K562 (cell line): Measurements from ENCODE around the gene GALNT18. TPM values are rescaled to one million over a fixed set of nuclear protein-coding genes. Genes with fewer than 3 reads are reported as not detected.

Experiments
- ATAC-seq: fragments of 200-7000 bp; cut with Tn5 transposase; 3 replicates; pipeline ENCODE4 v1.9.1; 2020; ENCODE audit warnings: moderate library complexity
- BruUV-seq: library from RNA; stranded (reverse); fragments of 400-500 nt; replicated peaks from 2 replicates; lab custom pipeline; 2021; lab: Mats Ljungman, UMichigan
- CTCF ChIA-PET: fragments of 300-600 bp; formaldehyde crosslinking; extraction: SDS; loops from one replicate; lab custom pipeline; 2021; ENCODE audit warnings: low intra/inter-chr PET ratio; lab: Yijun Ruan, JAX
- POLR2A ChIA-PET: fragments of 300-600, 350-650 bp; sonication (Branson Sonifier 250); formaldehyde crosslinking; extraction: SDS; loops from one replicate; lab custom pipeline; 2021; ENCODE audit warnings: antibody characterized with exemption, inconsistent platforms; lab: Yijun Ruan, JAX
- DNase-seq, 4 experiments: peaks; one replicate each; pipeline versions ENCODE4 v3.0.0 to v3.0.0-alpha.2; 2011 to 2018; ENCODE audit warnings: low spot score in 3 of 4, mixed read lengths in 3 of 4; ENCODE audit errors: extremely low read depth in 1 of 4
- FAIRE-seq: peaks from 2 replicates; lab custom pipeline; 2011; peaks lifted over from hg19 to GRCh38; lab: Jason Lieb, UNC
- H2AFZ ChIP-seq: 2 replicates; pipeline ENCODE4 v1.6.0; 2011; ENCODE audit warnings: low read depth, low read length, control low read depth, inconsistent platforms
- H3K27ac ChIP-seq: fragments of 200-600 bp; 3 replicates; pipeline ENCODE4 v1.8.0; 2011; ENCODE audit warnings: low read depth, mild to moderate bottlenecking, control low read depth, inconsistent platforms, low read length, moderate library complexity, mixed read lengths; ENCODE audit errors: extremely low read depth
- H3K27me3 ChIP-seq, 2 experiments: fragments of 300-600 bp in 1 of 2; 2 replicates in 1 of 2; 3 replicates in 1 of 2; pipeline versions ENCODE4 v1.6.0 to v1.8.0; 2011; ENCODE audit warnings: inconsistent platforms in 2 of 2, low read length in 2 of 2, mild to moderate bottlenecking in 1 of 2, mixed read lengths in 1 of 2, moderate library complexity in 1 of 2; ENCODE audit not compliant: control insufficient read depth in 2 of 2, insufficient read depth in 2 of 2
- H3K36me3 ChIP-seq: fragments of 300-600 bp; 3 replicates; pipeline ENCODE4 v1.8.0; 2011; ENCODE audit warnings: mild to moderate bottlenecking, low read length, inconsistent platforms; ENCODE audit not compliant: control insufficient read depth, insufficient read depth
- H3K4me1 ChIP-seq, 2 experiments: fragments of 200-600 bp in 1 of 2; replicated peaks in 1 of 2; 2 replicates in 1 of 2; 3 replicates in 1 of 2; pipeline versions ENCODE4 v1.5.1 to v1.8.0; 2011; ENCODE audit warnings: inconsistent platforms in 2 of 2, low read length in 2 of 2, mild to moderate bottlenecking in 1 of 2, mixed read lengths in 1 of 2, moderate library complexity in 1 of 2; ENCODE audit not compliant: control insufficient read depth in 2 of 2, insufficient read depth in 2 of 2
- H3K4me2 ChIP-seq: 2 replicates; pipeline ENCODE4 v1.6.1; 2011; ENCODE audit warnings: low read length, control low read depth, inconsistent platforms, mixed read lengths; ENCODE audit not compliant: insufficient read depth
- H3K4me3 ChIP-seq: fragments of 200-600 bp; sonication (generic), shearing (Covaris generic); 2 replicates; pipeline ENCODE4 v1.5.1; 2016; ENCODE audit warnings: control low read depth, inconsistent platforms
- H3K79me2 ChIP-seq: fragments of 200-600 bp; 3 replicates; pipeline ENCODE4 v1.8.0; 2011; ENCODE audit warnings: low read length, inconsistent platforms; ENCODE audit not compliant: control insufficient read depth, insufficient read depth
- H3K9ac ChIP-seq, 2 experiments: 2 replicates each; pipeline versions ENCODE4 v1.6.0 to v1.6.1; 2011; ENCODE audit warnings: low read depth in 2 of 2, low read length in 2 of 2, control low read depth in 1 of 2, inconsistent platforms in 1 of 2, mild to moderate bottlenecking in 1 of 2, mixed read lengths in 1 of 2; ENCODE audit not compliant: insufficient read depth in 1 of 2
- H3K9me1 ChIP-seq: one replicate; pipeline ENCODE4 v1.6.0; 2011; ENCODE audit warnings: inconsistent platforms, mild to moderate bottlenecking, low read length, moderate library complexity; ENCODE audit not compliant: control insufficient read depth, insufficient read depth
- H3K9me3 ChIP-seq: replicated peaks from 2 replicates; pipeline ENCODE4 v1.5.1; 2011; ENCODE audit warnings: low read depth, low read length, inconsistent platforms; ENCODE audit not compliant: control insufficient read depth, insufficient read depth
- H4K20me1 ChIP-seq: replicated peaks from 2 replicates; pipeline ENCODE4 v1.6.1; 2011; ENCODE audit warnings: low read length, inconsistent platforms, mixed read lengths; ENCODE audit not compliant: control insufficient read depth, insufficient read depth
- BCLAF1 ChIP-seq, 2 experiments: fragments of 450-650 bp in 1 of 2; IDR thresholded peaks; 2 replicates each; pipeline ENCODE4 v1.6.1; 2011 to 2017; ENCODE audit warnings: low read depth in 2 of 2, antibody characterized with exemption in 1 of 2, borderline replicate concordance in 1 of 2, low read length in 1 of 2, mild to moderate bottlenecking in 1 of 2, mixed read lengths in 1 of 2; ENCODE audit not compliant: control insufficient read depth in 1 of 2
- E2F1 ChIP-seq: sonication (generic); formaldehyde crosslinking; IDR thresholded peaks from 2 replicates; pipeline ENCODE4 v1.8.1; 2023; ENCODE audit warnings: mild to moderate bottlenecking, missing genetic modification reagents, moderate library complexity
- E2F8 ChIP-seq: fragments of 450-650 bp; IDR thresholded peaks from 2 replicates; pipeline ENCODE4 v1.7.1; 2018; ENCODE audit warnings: mild to moderate bottlenecking, low read depth; ENCODE audit not compliant: partially characterized antibody
- MITF ChIP-seq: IDR thresholded peaks from 2 replicates; pipeline ENCODE4 v1.6.1; 2014; ENCODE audit warnings: antibody characterized with exemption
- NR1H2 ChIP-seq: sonication (generic); formaldehyde crosslinking; IDR thresholded peaks from 2 replicates; pipeline ENCODE4 v1.4.0; 2020; ENCODE audit warnings: mild to moderate bottlenecking, missing genetic modification reagents
- PCBP2 ChIP-seq: fragments of 200-400 bp; formaldehyde crosslinking; IDR thresholded peaks from 2 replicates; pipeline ENCODE4 v1.6.1; 2018; ENCODE audit warnings: low read length, low read depth, mild to moderate bottlenecking, moderate library complexity; ENCODE audit not compliant: poor library complexity, severe bottlenecking
- TCF3 ChIP-seq: sonication (generic); formaldehyde crosslinking; IDR thresholded peaks from 2 replicates; pipeline ENCODE4 v1.4.0; 2020; ENCODE audit warnings: mild to moderate bottlenecking, missing genetic modification reagents
- XRCC3 ChIP-seq: fragments of 450-650 bp; IDR thresholded peaks from 2 replicates; pipeline ENCODE4 v1.6.1; 2017; ENCODE audit warnings: mild to moderate bottlenecking, moderate library complexity
- ZBTB7A ChIP-seq: IDR thresholded peaks from 2 replicates; pipeline ENCODE4 v1.6.1; 2011; ENCODE audit warnings: low read depth, mild to moderate bottlenecking, low read length, moderate library complexity, borderline replicate concordance; ENCODE audit not compliant: control insufficient read depth
- ZFP30 ChIP-seq: fragments of 250-450 bp; sonication (Bioruptor Pico); IDR thresholded peaks from 2 replicates; pipeline ENCODE4 v1.8.0; 2022; ENCODE audit warnings: moderate library complexity, mild to moderate bottlenecking, inconsistent platforms, borderline replicate concordance
- ZNF121 ChIP-seq: sonication (generic); formaldehyde crosslinking; conservative IDR thresholded peaks from 2 replicates; pipeline ENCODE4 v1.8.0; 2022; ENCODE audit warnings: missing genetic modification reagents
- WGBS: fragments of 100-300 bp; shearing (Covaris generic); methylation state at CpG from one replicate; pipeline ENCODE4 v1.1.6; 2016; ENCODE audit warnings: low coverage, mixed read lengths; ENCODE audit not compliant: insufficient coverage; ENCODE audit errors: missing lambda C conversion rate; 5-methylcytosine and 5-hydroxymethylcytosine counted together
- in situ Hi-C: fragments of 300-500 bp; cut with MboI; formaldehyde crosslinking; loops from 4 replicates; pipeline ENCODE4 v1.15.0; 2018; ENCODE audit warnings: inconsistent platforms, mixed read lengths
- intact Hi-C: fragments of 100-400 bp; cut with micrococcal nuclease; formaldehyde crosslinking; loops from 2 replicates; pipeline ENCODE4 v1.14.2; 2022
- polyA plus RNA-seq, 8 experiments: library from polyadenylated mRNA; depleted of rRNA in 4 of 8; stranded (reverse) in 5 of 8; unstranded in 3 of 8; fragments of >200 nt; fragmentation: Nextera tagmentation in 2 of 8; fragmentation: Illumina TruSeq in 1 of 8; extraction: Ambion mirVana in 2 of 8; extraction: Trizol in 1 of 8; gene quantifications; 2 replicates each; pipeline versions ENCODE4 v1.2.1 to v1.2.3, GENCODE V29; 2011 to 2014; ENCODE audit warnings: inconsistent platforms in 1 of 8, missing spikeins in 1 of 8
- total RNA-seq, 7 experiments: library from RNA; depleted of rRNA in 6 of 7; stranded (reverse); fragments of >200 nt in 6 of 7; fragmentation: Illumina TruSeq in 2 of 7; extraction: Trizol in 2 of 7; gene quantifications; 2 replicates each; pipeline versions ENCODE4 v1.2.1 to v1.2.3, GENCODE V29; 2011 to 2021; ENCODE audit warnings: low replicate concordance in 1 of 7

The GALNT18 gene
- total and polyA plus RNA-seq, 9 of the 15 experiments (the other 6 are each of a cell fraction or from before 2014, with no cell fraction given) = not detected

- Histone ChIP-seq H3K4me3 (no peak overlapping the region), H4K20me1 (0 out of 2 replicates have a peak, but pooled peaks cover 7% of the 10 kb centered on the region), H2AFZ (no peak overlapping the region), H3K9me1 (no peaks in the 10 kb centered on the region), H3K36me3 (no peaks in the 10 kb centered on the region), H3K4me1 (no peaks in the 10 kb centered on the region), H3K79me2 (no peaks in the 10 kb centered on the region), H3K9me3 (no peaks in the 10 kb centered on the region), H3K27me3 (peaks cover 23 to 55% of the 10 kb centered on the region in 2 experiments; a peak in 4 of 5 replicates), H3K4me2 (no peak overlapping the region), H3K9ac (no peak overlapping the region), H3K27ac (no peak overlapping the region)
- ATAC-seq (no peak), DNase-seq (no peak), FAIRE-seq (no peak)
- WGBS = under 1% methylated on average over 8 of the region's 9 CpGs
- CTCF ChIA-PET = no interaction called here
- POLR2A ChIA-PET = no interaction called here
- in situ Hi-C loops (no loop called here), intact Hi-C loops (no loop called here)
- TF ChIP-seq BCLAF1 (IDR thresholded peaks at IDR 0.05; ENCODE audit: borderline replicate concordance in 1 of 2, control insufficient read depth in 1 of 2, low read depth in 2 of 2, low read length in 1 of 2) (no peak), XRCC3 (no peak), ZNF121 (CRISPR knock-in tag) (no peak), E2F8 (no peak), E2F1 (CRISPR knock-in tag) (no peak), MITF (no peak), ZBTB7A (no peak), TCF3 (CRISPR knock-in tag) (no peak), NR1H2 (CRISPR knock-in tag) (no peak), ZFP30 (CRISPR knock-in tag) (no peak), PCBP2 (no peak)
- BruUV-seq = no TSS peak
Measured at GRCh38 chr11:11407065-11407762, 214.6 kb downstream of the GALNT18 start.
